Measurements from ENCODE around the gene ZNF799. TPM values are rescaled to one million over a fixed set of nuclear protein-coding genes. Genes with fewer than 3 reads are reported as not detected.

Gene ZNF799
- total and polyA plus RNA-seq, 2 experiments from 2014 or later = 3.7 to 5.3 TPM

DNA sequence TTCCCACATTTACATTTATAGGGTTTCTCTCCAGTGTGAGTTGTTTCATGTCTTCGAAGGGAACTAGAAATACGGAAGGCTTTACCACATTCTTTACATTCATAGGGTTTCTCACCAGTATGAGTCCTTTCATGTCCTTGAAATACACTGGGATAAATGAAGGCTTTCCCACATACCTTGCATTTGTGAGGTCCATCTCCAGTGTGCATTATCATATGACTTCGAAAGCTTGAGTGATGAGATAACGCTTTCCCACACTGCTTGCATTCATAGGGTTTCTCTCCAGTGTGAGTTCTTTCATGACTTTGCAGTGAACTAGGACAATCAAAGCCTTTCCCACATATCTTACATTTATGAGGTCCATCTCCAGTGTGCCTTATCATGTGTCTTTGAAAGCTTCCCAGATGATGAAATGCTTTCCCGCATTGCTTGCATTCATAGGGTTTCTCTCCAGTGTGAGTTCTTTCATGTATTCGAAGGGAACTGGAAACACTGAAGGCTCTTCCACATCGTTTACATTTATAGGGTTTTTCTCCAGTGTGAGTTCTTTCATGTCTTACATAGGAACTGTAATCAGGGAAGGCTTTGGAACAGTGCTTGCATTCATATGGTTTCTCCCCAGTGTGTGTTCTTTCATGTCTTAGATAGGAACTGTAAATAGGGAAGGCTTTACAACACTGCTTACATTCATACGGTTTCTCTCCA, 50.7 kb downstream of the ZNF799 start:
- Histone ChIP-seq H2AFZ (no peak overlapping the region), H3K9me2 (ENCODE audit: insufficient read depth) (no peaks in the 10 kb centered on the region), H3K4me2 (no peak overlapping the region), H4K20me1 (replicated peaks; ENCODE audit: insufficient read depth) (no peaks in the 10 kb centered on the region), H3K27ac (ENCODE audit: low read depth) (no peak overlapping the region), H3K79me2 (replicated peaks; ENCODE audit: insufficient read depth) (no peaks in the 10 kb centered on the region; the same call in 1 of the 2 replicates), H3F3A (replicated peaks; ENCODE audit: low read depth) (no peaks in the 10 kb centered on the region), H3K36me3 (ENCODE audit: insufficient read depth) (peaks cover 35% of the 10 kb centered on the region), H3K4me3 (no peak overlapping the region; the same call in 1 of the 2 replicates), H3K4me1 (ENCODE audit: insufficient read depth) (no peaks in the 10 kb centered on the region), H3K27me3 (ENCODE audit: insufficient read depth) (no peaks in the 10 kb centered on the region)
- TF ChIP-seq ZNF114 (CRISPR knock-in tag; IDR thresholded peaks at IDR 0.05) (no peak), NANOG (IDR thresholded peaks at IDR 0.05; ENCODE audit: borderline replicate concordance) (no peak), POLR2AphosphoS5 (IDR thresholded peaks at IDR 0.05; ENCODE audit: low read depth) (no peak), EZH2phosphoT487 (IDR thresholded peaks at IDR 0.05; ENCODE audit: unreplicated experiment) (no peak), EZH2 (IDR thresholded peaks at IDR 0.05; ENCODE audit: low read depth, unreplicated experiment) (no peak)
- TF ChIP-seq, protein P1, sequence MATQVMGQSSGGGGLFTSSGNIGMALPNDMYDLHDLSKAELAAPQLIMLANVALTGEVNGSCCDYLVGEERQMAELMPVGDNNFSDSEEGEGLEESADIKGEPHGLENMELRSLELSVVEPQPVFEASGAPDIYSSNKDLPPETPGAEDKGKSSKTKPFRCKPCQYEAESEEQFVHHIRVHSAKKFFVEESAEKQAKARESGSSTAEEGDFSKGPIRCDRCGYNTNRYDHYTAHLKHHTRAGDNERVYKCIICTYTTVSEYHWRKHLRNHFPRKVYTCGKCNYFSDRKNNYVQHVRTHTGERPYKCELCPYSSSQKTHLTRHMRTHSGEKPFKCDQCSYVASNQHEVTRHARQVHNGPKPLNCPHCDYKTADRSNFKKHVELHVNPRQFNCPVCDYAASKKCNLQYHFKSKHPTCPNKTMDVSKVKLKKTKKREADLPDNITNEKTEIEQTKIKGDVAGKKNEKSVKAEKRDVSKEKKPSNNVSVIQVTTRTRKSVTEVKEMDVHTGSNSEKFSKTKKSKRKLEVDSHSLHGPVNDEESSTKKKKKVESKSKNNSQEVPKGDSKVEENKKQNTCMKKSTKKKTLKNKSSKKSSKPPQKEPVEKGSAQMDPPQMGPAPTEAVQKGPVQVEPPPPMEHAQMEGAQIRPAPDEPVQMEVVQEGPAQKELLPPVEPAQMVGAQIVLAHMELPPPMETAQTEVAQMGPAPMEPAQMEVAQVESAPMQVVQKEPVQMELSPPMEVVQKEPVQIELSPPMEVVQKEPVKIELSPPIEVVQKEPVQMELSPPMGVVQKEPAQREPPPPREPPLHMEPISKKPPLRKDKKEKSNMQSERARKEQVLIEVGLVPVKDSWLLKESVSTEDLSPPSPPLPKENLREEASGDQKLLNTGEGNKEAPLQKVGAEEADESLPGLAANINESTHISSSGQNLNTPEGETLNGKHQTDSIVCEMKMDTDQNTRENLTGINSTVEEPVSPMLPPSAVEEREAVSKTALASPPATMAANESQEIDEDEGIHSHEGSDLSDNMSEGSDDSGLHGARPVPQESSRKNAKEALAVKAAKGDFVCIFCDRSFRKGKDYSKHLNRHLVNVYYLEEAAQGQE (IDR thresholded peaks at IDR 0.05; ENCODE audit: unreplicated experiment) = no peak
- TF ChIP-seq, protein P2, sequence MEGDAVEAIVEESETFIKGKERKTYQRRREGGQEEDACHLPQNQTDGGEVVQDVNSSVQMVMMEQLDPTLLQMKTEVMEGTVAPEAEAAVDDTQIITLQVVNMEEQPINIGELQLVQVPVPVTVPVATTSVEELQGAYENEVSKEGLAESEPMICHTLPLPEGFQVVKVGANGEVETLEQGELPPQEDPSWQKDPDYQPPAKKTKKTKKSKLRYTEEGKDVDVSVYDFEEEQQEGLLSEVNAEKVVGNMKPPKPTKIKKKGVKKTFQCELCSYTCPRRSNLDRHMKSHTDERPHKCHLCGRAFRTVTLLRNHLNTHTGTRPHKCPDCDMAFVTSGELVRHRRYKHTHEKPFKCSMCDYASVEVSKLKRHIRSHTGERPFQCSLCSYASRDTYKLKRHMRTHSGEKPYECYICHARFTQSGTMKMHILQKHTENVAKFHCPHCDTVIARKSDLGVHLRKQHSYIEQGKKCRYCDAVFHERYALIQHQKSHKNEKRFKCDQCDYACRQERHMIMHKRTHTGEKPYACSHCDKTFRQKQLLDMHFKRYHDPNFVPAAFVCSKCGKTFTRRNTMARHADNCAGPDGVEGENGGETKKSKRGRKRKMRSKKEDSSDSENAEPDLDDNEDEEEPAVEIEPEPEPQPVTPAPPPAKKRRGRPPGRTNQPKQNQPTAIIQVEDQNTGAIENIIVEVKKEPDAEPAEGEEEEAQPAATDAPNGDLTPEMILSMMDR (conservative IDR thresholded peaks at IDR 0.05; ENCODE audit: low read depth in 2 of 2) = no peak
- TF ChIP-seq, protein P3, sequence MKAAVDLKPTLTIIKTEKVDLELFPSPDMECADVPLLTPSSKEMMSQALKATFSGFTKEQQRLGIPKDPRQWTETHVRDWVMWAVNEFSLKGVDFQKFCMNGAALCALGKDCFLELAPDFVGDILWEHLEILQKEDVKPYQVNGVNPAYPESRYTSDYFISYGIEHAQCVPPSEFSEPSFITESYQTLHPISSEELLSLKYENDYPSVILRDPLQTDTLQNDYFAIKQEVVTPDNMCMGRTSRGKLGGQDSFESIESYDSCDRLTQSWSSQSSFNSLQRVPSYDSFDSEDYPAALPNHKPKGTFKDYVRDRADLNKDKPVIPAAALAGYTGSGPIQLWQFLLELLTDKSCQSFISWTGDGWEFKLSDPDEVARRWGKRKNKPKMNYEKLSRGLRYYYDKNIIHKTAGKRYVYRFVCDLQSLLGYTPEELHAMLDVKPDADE (IDR thresholded peaks at IDR 0.05) = no peak
- TF ChIP-seq, protein P4, sequence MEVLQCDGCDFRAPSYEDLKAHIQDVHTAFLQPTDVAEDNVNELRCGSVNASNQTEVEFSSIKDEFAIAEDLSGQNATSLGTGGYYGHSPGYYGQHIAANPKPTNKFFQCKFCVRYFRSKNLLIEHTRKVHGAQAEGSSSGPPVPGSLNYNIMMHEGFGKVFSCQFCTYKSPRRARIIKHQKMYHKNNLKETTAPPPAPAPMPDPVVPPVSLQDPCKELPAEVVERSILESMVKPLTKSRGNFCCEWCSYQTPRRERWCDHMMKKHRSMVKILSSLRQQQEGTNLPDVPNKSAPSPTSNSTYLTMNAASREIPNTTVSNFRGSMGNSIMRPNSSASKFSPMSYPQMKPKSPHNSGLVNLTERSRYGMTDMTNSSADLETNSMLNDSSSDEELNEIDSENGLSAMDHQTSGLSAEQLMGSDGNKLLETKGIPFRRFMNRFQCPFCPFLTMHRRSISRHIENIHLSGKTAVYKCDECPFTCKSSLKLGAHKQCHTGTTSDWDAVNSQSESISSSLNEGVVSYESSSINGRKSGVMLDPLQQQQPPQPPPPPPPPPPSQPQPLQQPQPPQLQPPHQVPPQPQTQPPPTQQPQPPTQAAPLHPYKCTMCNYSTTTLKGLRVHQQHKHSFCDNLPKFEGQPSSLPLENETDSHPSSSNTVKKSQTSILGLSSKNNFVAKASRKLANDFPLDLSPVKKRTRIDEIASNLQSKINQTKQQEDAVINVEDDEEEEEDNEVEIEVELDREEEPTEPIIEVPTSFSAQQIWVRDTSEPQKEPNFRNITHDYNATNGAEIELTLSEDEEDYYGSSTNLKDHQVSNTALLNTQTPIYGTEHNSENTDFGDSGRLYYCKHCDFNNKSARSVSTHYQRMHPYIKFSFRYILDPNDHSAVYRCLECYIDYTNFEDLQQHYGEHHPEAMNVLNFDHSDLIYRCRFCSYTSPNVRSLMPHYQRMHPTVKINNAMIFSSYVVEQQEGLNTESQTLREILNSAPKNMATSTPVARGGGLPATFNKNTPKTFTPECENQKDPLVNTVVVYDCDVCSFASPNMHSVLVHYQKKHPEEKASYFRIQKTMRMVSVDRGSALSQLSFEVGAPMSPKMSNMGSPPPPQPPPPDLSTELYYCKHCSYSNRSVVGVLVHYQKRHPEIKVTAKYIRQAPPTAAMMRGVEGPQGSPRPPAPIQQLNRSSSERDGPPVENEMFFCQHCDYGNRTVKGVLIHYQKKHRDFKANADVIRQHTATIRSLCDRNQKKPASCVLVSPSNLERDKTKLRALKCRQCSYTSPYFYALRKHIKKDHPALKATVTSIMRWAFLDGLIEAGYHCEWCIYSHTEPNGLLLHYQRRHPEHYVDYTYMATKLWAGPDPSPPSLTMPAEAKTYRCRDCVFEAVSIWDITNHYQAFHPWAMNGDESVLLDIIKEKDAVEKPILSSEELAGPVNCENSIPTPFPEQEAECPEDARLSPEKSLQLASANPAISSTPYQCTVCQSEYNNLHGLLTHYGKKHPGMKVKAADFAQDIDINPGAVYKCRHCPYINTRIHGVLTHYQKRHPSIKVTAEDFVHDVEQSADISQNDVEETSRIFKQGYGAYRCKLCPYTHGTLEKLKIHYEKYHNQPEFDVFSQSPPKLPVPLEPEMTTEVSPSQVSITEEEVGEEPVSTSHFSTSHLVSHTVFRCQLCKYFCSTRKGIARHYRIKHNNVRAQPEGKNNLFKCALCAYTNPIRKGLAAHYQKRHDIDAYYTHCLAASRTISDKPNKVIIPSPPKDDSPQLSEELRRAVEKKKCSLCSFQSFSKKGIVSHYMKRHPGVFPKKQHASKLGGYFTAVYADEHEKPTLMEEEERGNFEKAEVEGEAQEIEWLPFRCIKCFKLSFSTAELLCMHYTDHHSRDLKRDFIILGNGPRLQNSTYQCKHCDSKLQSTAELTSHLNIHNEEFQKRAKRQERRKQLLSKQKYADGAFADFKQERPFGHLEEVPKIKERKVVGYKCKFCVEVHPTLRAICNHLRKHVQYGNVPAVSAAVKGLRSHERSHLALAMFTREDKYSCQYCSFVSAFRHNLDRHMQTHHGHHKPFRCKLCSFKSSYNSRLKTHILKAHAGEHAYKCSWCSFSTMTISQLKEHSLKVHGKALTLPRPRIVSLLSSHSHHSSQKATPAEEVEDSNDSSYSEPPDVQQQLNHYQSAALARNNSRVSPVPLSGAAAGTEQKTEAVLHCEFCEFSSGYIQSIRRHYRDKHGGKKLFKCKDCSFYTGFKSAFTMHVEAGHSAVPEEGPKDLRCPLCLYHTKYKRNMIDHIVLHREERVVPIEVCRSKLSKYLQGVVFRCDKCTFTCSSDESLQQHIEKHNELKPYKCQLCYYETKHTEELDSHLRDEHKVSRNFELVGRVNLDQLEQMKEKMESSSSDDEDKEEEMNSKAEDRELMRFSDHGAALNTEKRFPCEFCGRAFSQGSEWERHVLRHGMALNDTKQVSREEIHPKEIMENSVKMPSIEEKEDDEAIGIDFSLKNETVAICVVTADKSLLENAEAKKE (CRISPR knock-in tag; IDR thresholded peaks at IDR 0.05) = no peak
- Mint-ChIP-seq H3K9me3 (peaks cover 93% of the 10 kb centered on the region), H3K36me3 (ENCODE audit: low read depth) (peaks cover 65% of the 10 kb centered on the region), H3K27me3 (ENCODE audit: insufficient read depth, low read depth, poor library complexity) (no peaks in the 10 kb centered on the region), H3K4me1 (no peaks in the 10 kb centered on the region), H3K4me3 (no peak overlapping the region), H3K27ac (no peak overlapping the region)
- DNase-seq (ENCODE audit: low spot score) = peak; percentile 4
- ATAC-seq = no peak

All from GM23338 (cell line).